CD4-positive, alpha-beta T cell treated with Interleukin-1 beta for 1 hour (primary cell): ENCODE data around the gene IL9.

Experiments used
- DNase-seq, 2 donors: peaks; one replicate each; pipeline ENCODE4 v3.0.0-alpha.2; 2020 to 2022

The IL9 gene

DNA sequence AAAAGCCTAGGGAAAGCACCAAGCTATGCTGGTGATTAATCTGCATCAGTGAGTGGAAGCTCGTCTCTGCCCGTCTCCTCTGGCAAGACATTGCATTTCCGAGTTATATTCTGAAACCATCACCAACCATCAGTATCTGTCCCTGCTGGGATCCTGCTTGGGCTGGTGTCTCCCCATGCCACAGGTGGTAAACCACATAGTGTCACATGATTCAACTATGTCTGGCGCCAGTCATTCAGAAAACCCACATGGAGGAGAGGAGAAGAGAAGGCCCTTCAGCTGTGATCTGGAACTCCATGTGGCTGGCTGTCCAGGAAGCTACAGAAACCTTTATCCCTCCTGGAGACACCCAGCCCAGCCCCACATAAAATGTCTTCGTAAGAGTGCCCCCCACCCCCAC is 4.8 kb downstream of the IL9 start:
- no peak for DNase-seq

DNA sequence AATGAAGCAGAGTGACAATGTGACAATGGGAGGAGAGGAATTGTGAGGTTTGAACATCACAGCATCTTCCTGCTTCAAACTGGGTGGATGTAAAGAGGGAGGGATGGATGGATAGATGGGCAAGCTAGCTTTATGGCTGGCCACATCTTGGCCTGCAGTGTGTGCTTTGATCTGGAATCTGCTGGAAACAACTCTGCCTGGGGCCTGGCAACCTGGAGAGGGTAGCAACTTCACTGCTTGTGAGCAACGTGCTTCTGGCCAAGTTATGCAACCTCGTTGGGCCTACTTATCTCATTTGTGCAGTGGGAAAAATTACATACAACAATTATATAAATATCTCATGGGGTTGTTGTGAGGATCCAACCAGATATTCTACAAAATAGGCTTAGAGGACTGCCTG is 5.3 kb downstream of the IL9 start:
- no peak for DNase-seq

DNA sequence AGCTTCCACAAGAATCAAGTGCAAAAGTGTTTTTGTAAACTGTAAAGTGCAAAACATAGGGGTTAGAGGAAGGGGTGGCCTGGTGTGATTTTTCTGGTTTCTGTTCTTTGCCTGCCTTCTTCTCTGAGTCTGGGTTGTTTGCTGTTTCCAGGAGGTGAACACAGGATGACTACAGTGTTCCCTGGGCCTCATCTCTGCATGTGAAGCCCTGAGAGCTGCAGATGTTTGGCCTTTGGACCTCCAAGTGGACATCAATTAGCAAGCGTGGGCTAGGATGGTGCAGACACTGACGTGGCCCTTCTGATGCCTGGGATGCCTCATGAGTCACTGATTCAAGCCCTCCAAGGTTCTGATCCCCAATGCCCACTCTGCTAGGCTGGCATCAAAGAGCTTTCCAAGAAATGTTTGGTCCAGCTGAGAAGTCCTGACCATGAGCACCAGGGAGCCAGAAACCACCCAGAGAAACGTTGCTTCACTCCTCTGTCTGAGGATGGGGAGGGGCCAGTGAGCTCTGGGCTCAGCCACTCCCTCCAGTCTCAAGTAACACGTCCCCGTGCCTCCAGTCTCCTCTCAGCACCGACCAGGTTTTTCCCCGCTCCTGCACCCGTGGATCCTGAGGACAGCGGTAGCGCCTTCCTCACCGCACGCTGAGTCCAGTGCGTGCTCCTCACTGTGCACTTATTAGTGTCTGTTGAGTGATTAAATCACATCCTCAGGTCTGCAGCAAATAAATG is 7.6 kb downstream of the IL9 start:
- DNase-seq = no peak

DNA sequence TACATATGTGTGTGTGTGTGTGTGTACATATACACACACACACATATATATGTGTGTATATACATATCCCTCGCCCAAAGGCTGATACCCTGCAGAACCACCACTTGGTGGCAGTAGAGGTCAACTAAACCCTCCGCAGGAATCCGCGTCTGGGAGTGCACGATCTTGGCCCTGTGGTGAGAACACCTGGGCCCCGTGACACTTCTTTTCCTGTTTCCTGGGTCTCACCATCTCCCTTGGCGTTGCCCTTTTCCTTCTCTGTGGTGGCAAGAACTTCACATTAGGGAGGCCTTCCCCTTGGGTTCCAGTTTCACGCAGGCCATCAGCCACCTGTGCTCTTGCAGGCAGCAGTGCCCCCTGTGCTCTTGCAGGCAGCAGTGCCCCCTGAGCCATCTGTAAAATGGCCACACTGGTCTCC is 8.2 kb downstream of the IL9 start:
- peak; percentile 58 to 69 for DNase-seq

DNA sequence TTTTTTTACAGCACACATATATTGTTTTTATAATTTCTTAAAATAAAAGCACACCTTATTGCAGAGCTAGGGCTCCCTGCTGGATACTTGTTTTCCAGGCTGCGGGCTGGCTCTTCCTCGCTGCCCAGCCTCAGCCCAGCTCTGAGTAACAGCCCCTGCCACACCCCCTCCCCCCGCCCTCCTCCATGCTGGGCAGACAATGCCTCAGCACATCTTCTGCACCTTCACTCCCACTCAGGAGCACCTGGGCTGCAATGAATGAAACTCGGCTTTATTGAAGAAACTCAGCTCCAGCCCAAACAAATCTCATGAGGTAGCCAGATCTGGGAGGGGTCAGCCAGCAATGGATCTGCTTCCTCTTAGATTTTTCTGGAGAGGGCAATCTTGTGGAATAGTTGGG is 9.5 kb downstream of the IL9 start:
- DNase-seq = no peak

DNA sequence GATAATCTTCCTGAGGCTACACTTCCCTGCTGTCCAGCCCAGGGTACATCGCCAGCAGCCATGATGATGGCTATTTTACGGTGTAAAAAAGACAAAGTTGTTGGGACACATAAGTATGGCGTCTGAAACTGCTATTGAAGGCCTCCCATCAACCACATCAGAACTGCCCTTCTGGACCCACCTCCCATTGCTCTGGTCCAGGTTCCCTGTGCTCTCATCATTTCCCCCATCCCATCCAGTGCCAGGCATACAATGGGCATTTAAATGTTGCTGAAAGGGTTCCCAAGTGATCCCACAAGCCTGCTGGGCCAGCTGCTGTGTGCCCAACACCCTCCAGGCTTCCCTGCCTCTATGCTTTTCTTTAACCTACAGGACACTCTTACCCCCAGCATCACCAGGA is 10.6 kb downstream of the IL9 start:
- no peak for DNase-seq

DNA sequence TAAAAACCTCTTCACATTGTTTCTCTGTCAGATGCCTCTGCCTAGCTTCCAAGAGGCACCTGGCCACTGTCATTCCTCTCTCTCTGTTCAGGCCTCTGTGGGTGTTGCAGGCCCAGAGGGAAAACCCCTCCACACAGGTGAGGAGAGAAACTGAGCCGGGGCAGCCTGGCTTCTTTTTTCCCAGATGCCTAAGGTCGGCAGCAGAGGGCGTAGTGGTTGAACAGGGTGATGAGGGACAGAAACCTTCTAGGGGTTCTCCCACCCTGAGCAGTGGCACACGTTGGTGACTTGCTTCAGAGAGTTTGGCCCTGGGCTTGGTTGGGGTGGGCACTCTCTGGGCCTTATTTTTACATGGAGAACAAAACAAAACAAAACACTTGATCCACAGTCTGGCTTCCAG is 12.2 kb downstream of the IL9 start:
- DNase-seq = no peak

DNA sequence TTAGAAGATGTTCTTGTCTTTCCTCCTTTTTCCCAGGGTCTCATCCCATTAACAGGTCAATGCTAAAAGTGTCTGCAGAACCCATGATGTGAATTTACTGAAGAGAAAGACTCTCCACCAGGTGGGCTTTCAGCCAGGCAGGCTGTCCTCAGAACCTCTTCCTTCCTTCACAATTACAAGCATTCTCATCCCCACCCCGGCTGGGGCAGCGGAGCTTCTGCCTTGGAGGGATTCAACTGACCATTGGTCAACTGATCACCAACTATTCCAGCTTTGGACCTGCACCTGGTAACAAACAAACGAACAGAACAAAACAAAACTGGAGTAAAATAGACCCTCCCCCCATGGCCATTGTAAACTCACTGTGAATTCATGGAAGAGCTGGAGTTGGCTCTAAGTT is 12.6 kb downstream of the IL9 start:
- no peak for DNase-seq

DNA sequence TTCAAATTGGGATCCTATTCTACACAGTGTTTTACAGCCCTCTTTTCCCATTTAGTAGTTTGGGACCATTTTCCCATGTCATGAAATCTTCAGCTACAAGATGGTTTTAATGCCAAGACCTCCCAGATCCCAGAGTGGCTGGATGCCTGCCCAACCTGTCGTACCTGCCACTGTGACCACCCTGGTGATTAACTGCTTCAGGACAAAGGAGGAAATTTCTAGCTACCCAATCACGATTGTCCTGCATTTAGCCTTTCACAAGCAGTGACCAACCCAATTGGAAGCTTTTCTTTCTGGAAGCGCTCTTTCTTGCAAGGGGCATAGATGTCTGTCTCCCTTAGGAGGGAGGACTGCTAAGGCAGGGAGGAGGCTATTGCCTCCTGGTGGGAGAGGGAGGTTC is 13.8 kb downstream of the IL9 start:
- DNase-seq = no peak

DNA sequence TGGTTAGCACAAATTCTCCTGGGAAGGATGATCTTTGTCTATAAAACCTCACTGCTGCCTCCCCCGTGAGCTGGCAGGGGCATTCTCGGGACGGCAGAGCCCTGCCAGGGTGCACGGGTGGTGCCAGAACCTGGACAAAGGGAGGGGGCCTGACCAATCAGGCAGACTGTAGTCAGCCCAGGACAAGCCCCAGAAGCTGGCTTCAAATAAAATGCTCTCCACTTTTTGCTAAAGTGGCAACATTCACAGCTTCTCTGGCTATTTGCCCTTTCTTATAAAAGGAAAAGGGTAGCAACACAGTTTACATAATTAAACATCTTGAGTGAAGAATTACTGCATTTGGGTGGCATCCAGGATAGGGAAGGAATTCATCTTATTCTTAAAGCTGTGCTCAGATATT is 14.4 kb downstream of the IL9 start:
- DNase-seq = no peak

DNA sequence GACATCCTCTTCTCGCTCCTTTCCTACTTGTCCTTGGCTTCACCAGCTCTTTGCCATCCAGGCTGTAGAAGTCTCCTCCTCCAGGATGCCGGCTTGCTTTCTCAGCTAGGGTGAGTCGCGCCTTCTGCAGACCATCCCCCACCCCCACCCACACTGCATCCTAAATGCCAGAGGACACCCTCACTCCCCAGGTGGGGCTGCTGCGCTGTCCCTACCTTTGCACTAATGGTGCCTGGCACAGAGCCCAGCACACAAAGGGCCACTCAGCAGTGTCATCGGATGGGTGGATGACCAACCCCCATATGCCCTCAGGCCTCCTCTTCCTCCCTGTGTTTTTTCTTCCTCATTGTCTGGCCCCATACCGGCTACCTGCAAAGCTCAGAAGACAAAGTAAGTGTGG is 14.8 kb downstream of the IL9 start:
- no peak for DNase-seq

DNA sequence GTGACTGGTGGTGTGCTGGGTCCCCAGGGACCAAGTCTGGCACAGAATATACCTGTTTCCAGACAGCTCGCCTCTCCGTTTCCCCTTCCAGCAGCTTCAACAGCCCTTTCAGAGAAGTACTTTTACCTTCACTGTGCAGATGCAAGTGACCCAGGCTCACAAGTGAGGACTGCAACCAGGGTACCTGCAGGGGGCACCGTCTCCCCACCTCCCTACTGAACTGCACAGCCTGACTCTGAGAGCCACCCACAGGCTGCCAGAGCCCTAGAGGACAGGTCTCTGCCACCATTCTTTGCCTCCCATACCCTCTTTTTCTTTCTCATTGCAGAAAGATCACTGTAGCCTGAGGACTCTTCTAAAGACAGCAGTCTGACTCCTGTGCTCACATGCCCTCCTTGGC is 15.4 kb downstream of the IL9 start:
- no peak for DNase-seq

DNA sequence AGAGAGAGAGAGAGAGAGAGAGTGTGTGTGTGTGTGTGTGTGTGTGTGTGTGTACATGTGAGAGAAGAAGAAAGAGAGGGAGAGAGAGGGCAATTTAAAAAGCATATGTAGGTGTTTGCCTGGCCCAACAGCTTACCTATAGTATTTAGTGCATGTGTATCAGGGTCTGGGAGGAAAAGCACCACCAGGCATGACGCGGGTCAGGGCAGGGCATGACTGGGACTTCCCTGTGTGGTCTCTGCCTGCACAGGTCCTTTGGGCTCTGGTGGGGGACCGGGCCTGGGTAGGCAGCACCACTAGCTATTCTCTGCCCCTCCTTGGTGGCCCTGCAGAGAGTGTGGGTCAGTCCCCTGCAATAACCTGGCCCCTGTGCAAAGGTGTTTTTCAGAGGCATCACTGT is 16.1 kb downstream of the IL9 start:
- DNase-seq = no peak

DNA sequence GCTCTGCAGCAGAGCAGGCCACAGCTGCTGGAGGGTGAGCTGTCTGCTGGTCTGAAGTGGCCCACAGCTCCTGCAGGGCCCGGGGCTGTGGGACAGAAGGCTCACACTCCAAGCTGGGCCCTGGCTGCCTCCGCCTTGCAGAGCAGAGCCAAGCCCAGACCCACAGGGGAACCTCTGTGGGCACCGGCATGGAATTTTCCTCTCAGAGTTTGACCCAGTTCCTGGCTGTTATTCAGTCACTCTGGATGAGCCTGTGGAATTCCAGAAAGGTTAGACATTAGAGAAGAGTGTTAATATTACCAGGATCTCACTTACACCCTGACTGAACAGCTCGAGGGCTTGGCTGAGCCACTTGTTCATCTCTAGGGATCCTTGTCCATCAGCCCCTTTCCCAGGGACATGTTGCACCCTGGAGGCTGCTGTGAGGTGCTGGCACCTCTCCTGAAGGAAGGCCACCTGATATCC is 17.5 kb downstream of the IL9 start:
- DNase-seq = no peak

DNA sequence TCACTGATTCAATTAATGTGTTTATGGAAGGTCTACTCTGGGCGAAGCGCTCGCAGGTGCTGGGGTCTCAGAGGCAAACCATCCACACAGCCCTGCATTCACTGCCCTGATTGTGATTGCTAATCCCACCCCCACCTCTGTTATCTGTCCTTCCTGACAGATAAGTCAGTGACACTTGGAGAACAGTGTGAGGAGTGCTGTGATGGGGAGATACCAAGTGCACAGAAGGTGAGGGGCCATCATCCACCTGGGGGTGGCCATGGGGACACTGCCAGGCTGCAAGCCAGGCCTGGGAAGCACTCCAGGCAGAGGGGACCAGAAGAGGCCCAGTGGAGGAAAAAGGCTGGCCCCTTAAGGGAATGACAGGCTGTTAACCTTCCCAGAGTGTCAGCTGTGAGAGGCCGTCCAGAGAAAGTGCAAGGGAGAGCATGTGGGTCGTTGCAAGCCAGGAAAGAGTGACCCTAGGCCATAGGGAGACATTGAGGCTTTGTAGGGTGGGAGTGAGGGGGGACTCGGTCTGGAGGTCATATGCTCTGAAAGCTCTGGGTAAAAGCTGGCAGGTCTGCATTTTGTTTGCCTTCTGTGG is 18.0 kb downstream of the IL9 start:
- DNase-seq = no peak

DNA sequence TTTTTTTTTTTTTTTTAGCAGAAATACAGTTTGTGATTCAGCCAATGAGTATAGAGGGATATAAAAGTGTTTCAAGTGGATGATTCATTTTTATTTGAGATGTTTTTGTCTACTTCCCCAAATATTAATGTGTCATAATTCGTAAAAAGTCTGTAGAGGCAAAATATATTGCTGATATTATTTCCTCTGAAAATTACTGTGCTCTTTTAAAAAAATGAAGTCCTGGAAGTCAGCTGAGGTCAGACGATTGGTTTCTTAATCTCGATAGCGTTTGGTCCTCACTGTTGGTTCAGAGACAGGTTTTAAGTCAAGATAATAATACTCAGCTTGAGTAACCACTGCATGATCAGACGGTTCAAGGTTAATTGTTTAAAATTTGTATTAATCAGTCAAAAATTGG is 19.5 kb downstream of the IL9 start:
- DNase-seq = no peak

DNA sequence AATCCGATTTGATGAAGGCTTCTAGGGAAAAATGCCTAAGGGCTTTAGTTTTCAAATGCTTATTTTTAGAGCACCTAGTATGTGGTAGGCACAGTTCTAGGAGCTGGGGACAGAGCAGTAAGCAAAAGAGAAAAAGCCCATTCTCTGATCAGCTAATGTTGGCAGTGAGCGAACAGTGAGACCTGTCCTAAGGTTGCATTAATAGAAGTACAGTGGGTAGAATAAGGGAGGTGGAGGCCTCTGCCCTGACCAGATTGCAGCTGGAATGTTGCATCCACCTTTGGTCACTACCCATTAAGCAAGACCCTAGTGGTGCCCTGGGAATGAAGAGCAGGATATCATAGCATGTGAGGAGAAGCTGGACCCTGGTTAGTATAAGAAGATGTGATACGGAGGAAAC is 20.1 kb downstream of the IL9 start:
- DNase-seq = no peak

DNA sequence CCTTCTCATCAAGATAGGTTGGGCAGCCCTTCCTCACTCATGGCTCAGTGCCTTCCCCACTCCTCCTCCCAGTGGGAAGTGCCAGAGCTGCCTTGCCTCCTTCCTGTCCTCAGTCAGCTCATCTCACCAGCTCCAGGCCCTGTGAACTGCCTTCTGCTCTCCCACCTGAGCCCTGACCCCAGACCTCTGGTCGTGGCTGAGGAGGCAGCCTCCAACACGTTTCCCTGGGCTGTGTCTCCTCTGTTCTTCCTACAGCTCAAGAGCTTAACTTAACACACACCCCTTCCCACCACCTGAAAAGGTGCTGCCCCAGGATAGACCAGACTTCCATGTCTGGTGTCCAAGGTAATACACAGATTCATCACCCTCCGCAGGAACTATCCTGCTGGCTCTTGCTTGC is 21.2 kb downstream of the IL9 start:
- DNase-seq = no peak

DNA sequence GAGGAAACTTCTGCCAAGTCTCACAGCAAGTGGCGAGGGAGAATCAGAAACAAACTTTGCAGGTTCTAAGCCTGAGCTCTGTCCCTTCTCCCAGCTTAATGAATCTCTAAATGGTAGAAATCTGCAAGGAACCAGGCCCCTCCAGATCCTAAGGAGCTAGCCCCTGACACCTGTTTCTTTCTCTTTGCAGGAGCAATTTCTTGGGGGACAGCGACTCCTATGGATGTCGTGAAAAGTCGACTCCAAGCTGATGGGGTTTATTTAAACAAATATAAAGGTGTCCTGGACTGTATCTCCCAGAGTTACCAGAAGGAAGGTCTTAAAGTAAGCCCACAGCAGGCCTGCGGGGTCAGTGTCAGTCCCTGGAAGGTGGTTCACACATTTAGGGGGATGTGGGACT is 21.8 kb downstream of the IL9 start:
- no peak for DNase-seq

DNA sequence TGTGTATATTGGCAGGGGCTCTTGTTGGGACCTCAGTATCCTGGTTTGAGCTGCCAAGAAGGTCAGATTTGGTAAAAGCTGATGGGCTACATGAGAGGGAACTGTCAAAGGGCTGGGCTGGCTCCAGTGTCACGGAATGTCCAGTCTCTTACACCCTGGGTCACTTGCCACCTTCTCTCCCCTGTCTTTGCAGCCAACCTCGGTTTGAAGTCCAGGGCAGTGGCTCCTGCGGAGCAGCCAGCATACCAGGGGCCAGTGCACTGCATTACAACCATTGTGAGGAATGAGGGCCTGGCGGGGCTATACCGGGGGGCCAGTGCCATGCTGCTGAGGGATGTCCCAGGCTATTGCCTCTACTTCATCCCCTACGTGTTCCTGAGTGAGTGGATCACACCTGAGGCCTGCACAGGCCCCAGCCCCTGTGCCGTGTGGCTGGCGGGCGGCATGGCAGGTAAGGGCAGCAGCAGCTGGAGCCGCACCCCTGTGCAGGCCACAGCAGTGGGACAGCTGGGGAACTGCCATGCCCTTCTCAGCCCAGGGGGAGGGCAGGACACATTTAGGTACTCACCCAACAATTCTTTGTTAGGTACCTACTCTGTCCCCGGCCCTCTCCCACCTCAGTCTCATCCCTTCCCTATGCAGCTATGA is 24.2 kb downstream of the IL9 start:
- no peak for DNase-seq

DNA sequence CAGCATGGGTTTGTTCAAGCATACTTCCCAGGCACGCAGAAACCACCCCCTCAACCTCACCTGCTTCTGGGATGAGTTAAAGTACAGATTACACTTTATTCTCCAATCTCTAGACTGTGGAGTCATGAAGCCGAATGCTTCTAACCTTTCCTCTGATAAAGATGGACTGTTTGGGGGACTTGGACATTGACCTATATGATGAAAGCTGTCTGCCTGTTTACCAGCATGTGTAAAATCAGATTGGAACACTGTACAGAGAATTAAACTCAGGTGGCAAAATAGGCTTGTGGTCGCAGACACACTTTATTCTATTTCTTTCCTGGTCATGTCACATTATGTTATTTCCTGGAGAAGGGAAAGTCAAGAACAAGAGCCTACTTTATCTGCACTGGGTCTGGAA is 25.7 kb downstream of the IL9 start:
- DNase-seq = no peak

DNA sequence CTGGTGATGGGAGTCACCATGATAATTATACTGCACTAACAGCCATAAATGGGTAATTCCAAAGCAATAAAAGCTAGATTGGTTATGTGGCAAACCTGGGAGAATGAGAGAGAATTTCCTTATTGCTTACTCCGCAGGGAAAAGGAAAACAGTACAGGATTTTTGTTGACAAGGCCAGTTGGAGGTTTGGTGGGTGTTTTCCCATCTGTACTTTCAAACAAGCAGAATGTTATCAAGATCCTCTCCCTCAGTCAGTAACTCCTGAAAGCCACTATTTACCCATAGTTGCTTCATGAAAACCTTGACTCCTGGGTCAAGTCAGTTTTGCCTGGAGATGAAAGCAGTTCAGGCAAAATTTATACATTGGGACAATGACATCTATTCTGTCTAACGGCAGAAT is 26.4 kb downstream of the IL9 start:
- no peak for DNase-seq

DNA sequence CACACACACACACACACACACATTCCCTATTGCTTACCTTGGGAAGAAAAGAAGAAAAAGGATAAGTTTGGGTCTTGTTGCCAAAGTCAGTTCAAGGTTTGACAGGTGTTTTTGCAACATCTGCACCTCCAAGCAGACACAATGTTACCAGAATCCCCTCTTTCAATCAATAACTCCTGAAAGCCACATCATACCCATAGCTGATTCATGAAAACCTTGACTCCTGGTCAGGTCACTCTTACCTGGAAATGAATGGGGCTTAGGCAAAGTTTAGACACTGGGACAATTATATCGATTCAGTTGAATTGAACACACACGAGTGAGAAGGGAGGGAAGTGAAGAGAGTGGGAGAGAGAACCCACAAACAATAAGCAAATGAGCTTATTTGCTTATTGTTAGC is 27.0 kb downstream of the IL9 start:
- DNase-seq = no peak

DNA sequence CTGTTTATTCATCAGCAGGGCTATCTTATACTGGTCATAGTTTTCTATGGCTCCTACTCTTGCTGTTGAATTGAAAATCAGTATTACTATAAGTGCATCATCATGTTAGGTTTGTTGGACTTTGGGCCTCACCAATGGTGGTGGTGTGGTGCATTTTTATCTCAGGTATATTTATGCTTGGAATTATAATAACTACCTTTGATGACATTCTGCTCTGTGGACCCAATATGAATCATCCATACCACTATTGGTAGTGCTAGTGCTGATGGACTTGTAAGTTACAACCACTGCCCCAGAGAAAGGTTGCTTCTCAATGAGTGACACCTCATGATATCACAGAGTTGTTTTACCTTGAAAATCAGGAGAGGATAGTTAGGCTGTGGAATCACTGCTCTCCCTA is 28.0 kb downstream of the IL9 start:
- no peak for DNase-seq

DNA sequence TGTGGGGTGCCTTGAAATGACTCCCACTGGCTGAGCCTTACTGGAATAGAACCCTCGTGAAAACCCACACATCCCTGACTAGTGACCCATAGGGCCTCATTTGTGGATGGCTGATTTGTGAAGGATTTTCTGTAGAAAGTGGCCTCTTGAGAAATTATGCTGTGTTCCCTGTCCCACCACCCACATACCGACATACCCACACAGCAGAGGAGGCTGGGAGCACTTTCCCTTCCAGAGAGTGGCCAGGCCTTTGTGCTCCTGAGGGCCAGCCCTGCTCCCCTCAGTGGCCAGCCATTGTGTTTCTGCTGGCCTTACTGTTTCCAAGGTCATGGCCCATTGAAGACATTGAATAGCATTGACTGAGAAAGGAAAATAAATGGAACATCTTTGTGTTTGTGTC is 29.6 kb downstream of the IL9 start:
- DNase-seq = no peak
